LoVo (cell line): Measurements from ENCODE around the gene NCKAP5.

Source experiments
- DNase-seq: peaks from one replicate; pipeline ENCODE4 v3.0.0-alpha.2; 2016; ENCODE audit warnings: low spot score

The NCKAP5 gene

GRCh38 chr2:132937629-132938028 is 630.6 kb downstream of the NCKAP5 start:
- no peak for DNase-seq

- DNase-seq = no peak
Observed at GRCh38 chr2:132936791-132937190, 631.5 kb downstream of the NCKAP5 start.

- no peak for DNase-seq
Observed at GRCh38 chr2:132936261-132936660, 632.0 kb downstream of the NCKAP5 start.

- DNase-seq = no peak
Observed at GRCh38 chr2:132929786-132930185, 638.5 kb downstream of the NCKAP5 start.

- no peak for DNase-seq
Observed at GRCh38 chr2:132923787-132924186, 644.5 kb downstream of the NCKAP5 start.

- no peak for DNase-seq
Observed at GRCh38 chr2:132915812-132916549, 652.3 kb downstream of the NCKAP5 start.

- DNase-seq = no peak
Observed at GRCh38 chr2:132911726-132912724, 656.2 kb downstream of the NCKAP5 start.

- no peak for DNase-seq
Observed at GRCh38 chr2:132910432-132910831, 657.8 kb downstream of the NCKAP5 start.

- no peak for DNase-seq
Observed at GRCh38 chr2:132909427-132909826, 658.8 kb downstream of the NCKAP5 start.

GRCh38 chr2:132904142-132904842 is 664.0 kb downstream of the NCKAP5 start:
- DNase-seq = no peak

- DNase-seq = no peak
Observed at GRCh38 chr2:132902626-132903025, 665.6 kb downstream of the NCKAP5 start.

- no peak for DNase-seq
Observed at GRCh38 chr2:132901661-132902060, 666.6 kb downstream of the NCKAP5 start.

- DNase-seq = no peak
Observed at GRCh38 chr2:132897111-132897510, 671.2 kb downstream of the NCKAP5 start.

GRCh38 chr2:132896073-132896472 is 672.2 kb downstream of the NCKAP5 start:
- no peak for DNase-seq

- DNase-seq = no peak
Observed at GRCh38 chr2:132891498-132891897, 676.8 kb downstream of the NCKAP5 start.

GRCh38 chr2:132886574-132886973 is 681.7 kb downstream of the NCKAP5 start:
- no peak for DNase-seq

- no peak for DNase-seq
Observed at GRCh38 chr2:132884705-132885104, 683.6 kb downstream of the NCKAP5 start.

- no peak for DNase-seq
Observed at GRCh38 chr2:132884292-132884691, 684.0 kb downstream of the NCKAP5 start.

- DNase-seq = no peak
Observed at GRCh38 chr2:132883430-132883829, 684.8 kb downstream of the NCKAP5 start.

GRCh38 chr2:132881546-132881945 is 686.7 kb downstream of the NCKAP5 start:
- DNase-seq = no peak

- DNase-seq = no peak
Observed at GRCh38 chr2:132877923-132878322, 690.3 kb downstream of the NCKAP5 start.

GRCh38 chr2:132876745-132877391 is 691.4 kb downstream of the NCKAP5 start:
- no peak for DNase-seq
